Activated naive CD4-positive, alpha-beta T cell treated with anti-CD3 and anti-CD28 coated beads, Interleukin-2, amount 50 U/mL, for 72 hours (primary cell): ENCODE measurements around the gene MSI1. TPM values are rescaled to one million over a fixed set of nuclear protein-coding genes. Genes with fewer than 3 reads are reported as not detected.

Experiments
- ATAC-seq, 2 donors: fragments of 150-1000 bp; cut with Tn5 transposase; 2 replicates each; pipeline ENCODE4 v1.10.0; 2021; ENCODE audit warnings: mild to moderate bottlenecking in 2 of 2, moderate library complexity in 2 of 2
- DNase-seq, 2 donors: peaks; one replicate each; pipeline ENCODE4 v3.0.0; 2021 to 2022; ENCODE audit warnings: low spot score in 2 of 2
- H3K27ac Mint-ChIP-seq, 2 donors: one replicate each; pipeline ENCODE4 v1.8.0; 2022; ENCODE audit warnings: mild to moderate bottlenecking in 2 of 2, mixed read lengths in 2 of 2
- H3K36me3 Mint-ChIP-seq, 2 donors: one replicate each; pipeline ENCODE4 v1.8.0; 2022; ENCODE audit warnings: mixed read lengths in 2 of 2
- H3K9me3 Mint-ChIP-seq, 2 donors: one replicate each; pipeline ENCODE4 v1.8.0; 2022; ENCODE audit warnings: mixed read lengths in 2 of 2
- total RNA-seq, 2 donors: library from RNA; stranded (reverse); gene quantifications; one replicate each; pipeline ENCODE4 v1.2.3, GENCODE V29; 2022

MSI1 gene
- total RNA-seq, 2 donors from 2014 or later, result 0.51 TPM; not detected in 1

GRCh38 chr12:120365675-120366340 lies 3.2 kb downstream of the MSI1 start:
- DNase-seq (no peak), ATAC-seq (no peak)
- no peaks in the 10 kb centered on the region for H3K36me3 Mint-ChIP-seq
- H3K27ac Mint-ChIP-seq, result no peak overlapping the region
- no peaks in the 10 kb centered on the region for H3K9me3 Mint-ChIP-seq

DNA sequence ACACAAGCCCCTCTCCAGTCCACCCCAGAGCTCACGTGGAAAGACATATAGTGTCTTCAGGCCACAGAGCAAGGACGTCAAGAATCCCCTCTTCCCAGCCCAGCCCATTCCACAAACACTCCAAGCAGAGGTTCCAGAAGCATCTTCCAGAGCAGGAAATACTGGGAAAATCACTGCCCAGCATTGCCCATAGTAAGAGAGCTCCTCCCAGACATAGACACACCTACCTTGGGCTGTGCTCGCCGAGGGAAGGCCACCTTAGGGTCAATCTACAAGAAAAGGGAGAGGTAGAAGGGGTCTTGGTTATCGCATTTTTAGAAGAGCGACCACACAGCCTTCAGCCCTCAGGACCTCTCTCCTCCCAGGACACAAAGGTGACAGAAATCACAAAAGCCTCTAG lies 4.5 kb downstream of the MSI1 start:
- no peak for DNase-seq
- H3K27ac Mint-ChIP-seq, result no peak overlapping the region

DNA sequence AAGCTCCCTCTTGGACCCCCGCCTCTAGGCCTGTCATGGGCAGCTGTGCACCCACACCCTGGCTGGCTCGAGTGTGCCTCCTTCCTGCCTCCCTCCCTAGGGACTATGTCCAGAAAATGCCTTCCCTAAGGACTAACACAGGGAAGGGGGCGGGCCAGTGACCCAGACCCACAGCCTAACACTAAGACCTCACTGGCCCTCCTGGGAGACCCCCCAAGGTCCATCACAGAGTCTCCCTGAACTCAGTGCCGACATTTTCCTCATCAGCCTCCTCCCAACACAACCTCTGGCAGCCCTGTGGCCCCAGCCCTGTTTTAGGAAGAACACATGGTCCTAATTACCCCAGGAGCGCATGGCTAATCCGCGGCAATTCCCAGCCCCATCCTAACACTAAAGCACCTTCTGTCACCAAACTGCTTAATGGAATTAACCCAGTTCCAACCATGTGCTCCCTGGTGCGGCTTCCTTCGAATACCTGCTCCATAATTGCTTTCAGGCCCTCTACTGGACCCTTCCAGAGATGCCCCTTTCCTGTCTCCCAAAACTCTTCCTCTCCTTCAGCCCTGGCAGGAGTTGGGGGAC lies 5.6 kb downstream of the MSI1 start:
- no peak for DNase-seq
- Mint-ChIP-seq H3K9me3 (no peaks in the 10 kb centered on the region), H3K27ac (no peak overlapping the region), H3K36me3 (no peaks in the 10 kb centered on the region)
- no peak for ATAC-seq

More for the DNA sequence above, 4.5 kb downstream of the MSI1 start:
- no peaks in the 10 kb centered on the region for H3K36me3 Mint-ChIP-seq
- H3K9me3 Mint-ChIP-seq, result no peaks in the 10 kb centered on the region
- no peak for ATAC-seq

DNA sequence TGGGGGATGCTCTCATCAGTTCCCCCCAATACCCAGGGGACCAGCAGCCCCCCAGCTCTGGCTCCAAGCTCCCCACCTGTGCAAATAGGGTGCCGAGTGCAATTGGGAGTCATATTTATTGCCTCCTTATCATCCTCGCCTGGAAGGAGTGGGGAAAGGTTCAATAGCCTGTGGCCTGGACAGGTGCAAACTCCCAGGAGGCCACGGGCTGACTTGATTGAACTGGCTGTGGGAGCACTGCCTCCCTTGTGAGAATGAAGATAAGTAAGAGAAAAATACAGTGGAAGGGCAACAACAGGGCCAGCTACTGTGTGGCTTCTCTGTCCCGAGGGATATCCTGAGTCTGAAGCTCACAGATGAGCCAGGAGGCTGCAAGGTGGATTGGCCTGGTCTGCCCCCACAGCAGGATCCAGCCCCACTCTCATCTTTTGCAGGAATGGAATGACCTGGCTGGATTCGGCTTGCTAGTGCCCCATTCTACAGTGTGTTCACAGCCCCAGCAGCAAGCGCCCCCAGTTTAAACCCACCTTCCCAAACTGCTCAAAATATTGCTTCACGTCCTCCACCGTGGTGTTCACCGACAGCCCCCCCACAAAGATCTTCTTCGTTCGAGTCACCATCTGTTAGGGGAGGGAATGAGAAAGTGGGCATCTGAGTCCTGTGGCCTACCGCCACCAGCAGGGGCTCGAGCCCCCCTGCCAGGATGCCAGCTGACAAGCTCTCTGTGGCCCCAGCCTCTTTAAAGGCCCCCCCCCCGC lies 6.3 kb downstream of the MSI1 start:
- no peak for DNase-seq
- Mint-ChIP-seq H3K27ac (no peak overlapping the region), H3K9me3 (no peaks in the 10 kb centered on the region), H3K36me3 (no peaks in the 10 kb centered on the region)
- no peak for ATAC-seq

- no peaks in the 10 kb centered on the region for H3K36me3 Mint-ChIP-seq
- H3K27ac Mint-ChIP-seq, result peak overlapping the region in 1 of 2 donors; percentile 7
- peak in 1 of 2 donors; percentile 34 for ATAC-seq
- DNase-seq, result no peak
- H3K9me3 Mint-ChIP-seq, result no peaks in the 10 kb centered on the region
Observed at GRCh38 chr12:120361506-120362208, 7.3 kb downstream of the MSI1 start.

GRCh38 chr12:120359128-120359527 lies 9.8 kb downstream of the MSI1 start:
- no peak overlapping the region for H3K27ac Mint-ChIP-seq
- H3K9me3 Mint-ChIP-seq, result no peaks in the 10 kb centered on the region
- no peak for DNase-seq
- no peak for ATAC-seq
- no peaks in the 10 kb centered on the region for H3K36me3 Mint-ChIP-seq

- Mint-ChIP-seq H3K27ac (no peak overlapping the region), H3K9me3 (no peaks in the 10 kb centered on the region), H3K36me3 (no peaks in the 10 kb centered on the region)
- ATAC-seq (no peak), DNase-seq (no peak)
Observed at GRCh38 chr12:120358412-120359100, 10.4 kb downstream of the MSI1 start.

DNA sequence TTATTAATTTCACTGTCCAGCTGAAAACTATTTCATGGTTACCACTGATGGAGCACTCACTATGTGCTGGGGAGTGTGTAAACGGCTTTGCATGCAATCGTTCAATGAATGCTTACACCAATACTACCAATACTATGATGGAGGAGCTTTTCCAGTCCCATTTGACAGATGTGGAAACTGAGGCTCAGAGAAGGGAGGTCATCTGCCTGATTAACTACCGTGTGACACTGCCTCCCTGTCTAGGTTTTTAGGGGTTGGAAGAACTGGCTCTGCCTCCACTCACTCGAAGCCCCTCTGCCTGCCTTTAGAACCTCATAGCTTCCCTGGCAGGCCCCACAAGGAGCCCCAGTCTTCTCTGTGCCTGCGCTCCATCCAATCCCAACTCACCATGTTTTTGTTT lies 11.9 kb downstream of the MSI1 start:
- no peaks in the 10 kb centered on the region for H3K9me3 Mint-ChIP-seq
- H3K27ac Mint-ChIP-seq, result no peak overlapping the region
- ATAC-seq (no peak), DNase-seq (no peak)
- no peaks in the 10 kb centered on the region for H3K36me3 Mint-ChIP-seq

DNA sequence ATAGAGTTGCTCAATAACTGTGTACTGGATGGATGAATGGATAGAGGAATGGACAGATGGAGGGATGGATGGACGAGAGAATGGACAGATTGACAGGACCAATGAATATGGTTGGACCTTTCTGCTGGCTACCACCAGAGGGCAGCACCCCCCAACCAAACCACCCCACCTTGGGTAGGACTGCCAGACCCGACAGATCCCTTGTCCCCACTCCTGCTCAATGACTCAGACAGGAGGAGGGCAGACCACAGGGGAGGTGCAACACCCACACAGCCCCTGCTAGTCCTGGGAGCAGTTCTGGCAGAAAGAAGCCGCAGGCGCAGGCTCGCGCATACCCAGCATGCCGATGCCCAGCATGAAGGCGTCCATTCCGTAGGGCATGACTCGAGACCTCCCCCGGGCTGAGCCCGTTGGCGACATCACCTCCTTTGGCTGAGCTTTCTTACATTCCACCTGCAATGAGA lies 12.4 kb downstream of the MSI1 start:
- peak; percentile 93 to 96 for ATAC-seq
- no peaks in the 10 kb centered on the region for H3K36me3 Mint-ChIP-seq
- peak; percentile 77 to 79 for DNase-seq
- H3K9me3 Mint-ChIP-seq, result no peaks in the 10 kb centered on the region
- no peak overlapping the region for H3K27ac Mint-ChIP-seq

DNA sequence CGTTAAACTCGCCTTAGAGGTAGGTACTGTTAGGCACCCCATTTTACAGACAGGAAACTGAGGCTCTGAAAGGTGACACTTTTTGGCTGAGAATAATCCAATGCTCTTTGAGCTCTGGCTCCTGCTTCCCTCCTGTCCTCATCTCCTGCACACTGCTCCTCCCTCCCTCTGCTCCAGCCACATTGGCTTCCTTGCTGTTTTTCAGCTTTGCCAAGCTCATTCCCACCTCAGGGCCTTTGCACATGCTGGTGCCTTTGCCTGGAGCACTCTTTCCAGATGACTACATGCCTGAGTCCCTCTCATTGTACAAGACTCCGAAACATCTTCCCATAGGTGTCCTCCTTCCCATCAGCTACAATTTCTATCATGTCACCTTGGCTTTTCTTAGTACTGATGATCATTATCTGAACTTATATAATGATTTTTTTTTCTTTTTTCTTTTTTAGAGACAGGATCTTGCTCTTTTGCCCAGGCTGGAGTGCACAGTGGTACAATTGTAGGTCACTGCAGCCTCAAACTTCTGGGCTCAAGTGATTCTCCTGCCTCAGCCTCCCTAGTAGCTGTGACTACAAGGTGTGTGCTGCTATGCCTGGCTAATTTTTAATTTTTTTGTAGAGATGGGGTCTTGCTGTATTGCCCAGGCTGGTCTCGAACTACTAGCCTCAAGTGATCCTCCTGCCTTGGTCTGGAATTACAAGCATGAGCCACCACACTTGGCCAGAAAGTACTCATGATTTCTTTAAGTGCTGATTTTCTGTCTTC lies 15.2 kb downstream of the MSI1 start:
- Mint-ChIP-seq H3K36me3 (no peaks in the 10 kb centered on the region), H3K9me3 (no peaks in the 10 kb centered on the region), H3K27ac (no peak overlapping the region)
- no peak for DNase-seq
- ATAC-seq, result no peak

- Mint-ChIP-seq H3K27ac (no peak overlapping the region), H3K9me3 (no peaks in the 10 kb centered on the region), H3K36me3 (no peaks in the 10 kb centered on the region)
- ATAC-seq (no peak), DNase-seq (no peak)
Observed at GRCh38 chr12:120353136-120353535, 15.8 kb downstream of the MSI1 start.

DNA sequence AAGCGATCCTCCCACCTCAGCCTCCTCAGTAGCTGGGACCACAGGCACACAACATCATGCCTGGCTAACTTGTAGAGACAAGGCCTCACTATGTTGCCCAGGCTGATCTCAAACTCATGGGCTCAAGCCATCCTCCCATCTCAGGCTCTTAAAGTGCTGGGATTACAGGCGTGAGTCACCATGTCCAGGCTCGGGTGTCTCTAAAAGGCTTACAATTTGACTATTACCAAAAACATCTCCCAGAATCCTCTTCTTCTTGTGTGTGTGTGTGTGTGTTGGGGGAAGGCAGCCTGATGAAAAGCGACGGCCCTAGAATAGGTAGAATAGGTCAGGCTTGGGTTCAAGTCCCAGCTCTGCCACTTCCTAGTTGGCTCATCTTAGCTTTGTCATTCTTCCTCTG lies 16.8 kb downstream of the MSI1 start:
- H3K27ac Mint-ChIP-seq, result no peak overlapping the region
- H3K9me3 Mint-ChIP-seq, result no peaks in the 10 kb centered on the region

DNA sequence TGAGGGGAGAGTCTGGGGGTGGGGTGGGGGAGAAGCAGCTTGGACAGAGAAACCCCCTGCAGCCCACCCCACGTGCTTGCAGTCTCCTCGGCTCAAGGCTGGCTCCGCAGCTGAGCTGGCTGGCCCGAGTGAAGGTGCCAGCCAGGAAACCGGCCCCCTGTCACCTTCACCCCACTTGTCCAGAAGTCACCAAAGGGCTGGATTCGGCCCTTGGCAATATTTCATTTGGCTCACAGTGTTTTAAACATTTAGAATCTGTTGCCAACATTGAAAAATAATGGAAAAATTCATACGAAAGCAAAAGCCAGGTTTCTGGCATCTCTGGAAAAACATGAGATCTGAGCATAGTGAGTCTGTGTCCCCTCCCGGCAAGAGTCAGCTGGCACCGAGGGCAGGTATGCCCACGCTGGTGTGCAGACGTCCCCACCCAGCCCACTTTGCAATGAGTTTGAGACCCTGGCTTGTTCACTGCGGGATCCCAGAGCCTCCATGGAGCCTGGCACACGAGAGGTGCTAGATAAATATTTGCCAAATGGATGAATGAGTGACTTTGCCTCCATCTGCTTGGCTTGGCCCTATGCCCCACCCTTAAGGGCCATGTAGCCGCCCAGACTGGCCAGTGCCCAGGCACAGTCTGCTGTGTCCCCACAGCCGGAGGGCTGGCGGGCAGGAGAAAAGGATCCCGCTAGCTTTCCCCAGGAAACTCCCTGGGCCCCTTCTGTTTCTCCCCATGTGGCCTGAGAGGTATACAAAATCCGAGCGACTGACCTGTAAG lies 18.2 kb downstream of the MSI1 start:
- Mint-ChIP-seq H3K9me3 (no peaks in the 10 kb centered on the region), H3K36me3 (no peaks in the 10 kb centered on the region), H3K27ac (no peak overlapping the region)
- no peak for DNase-seq
- no peak for ATAC-seq

More for the DNA sequence above, 16.8 kb downstream of the MSI1 start:
- no peaks in the 10 kb centered on the region for H3K36me3 Mint-ChIP-seq
- ATAC-seq (no peak), DNase-seq (no peak)

- Mint-ChIP-seq H3K9me3 (no peaks in the 10 kb centered on the region), H3K27ac (no peak overlapping the region), H3K36me3 (no peaks in the 10 kb centered on the region)
- DNase-seq (no peak), ATAC-seq (no peak)
Observed at GRCh38 chr12:120347766-120348165, 21.2 kb downstream of the MSI1 start.

DNA sequence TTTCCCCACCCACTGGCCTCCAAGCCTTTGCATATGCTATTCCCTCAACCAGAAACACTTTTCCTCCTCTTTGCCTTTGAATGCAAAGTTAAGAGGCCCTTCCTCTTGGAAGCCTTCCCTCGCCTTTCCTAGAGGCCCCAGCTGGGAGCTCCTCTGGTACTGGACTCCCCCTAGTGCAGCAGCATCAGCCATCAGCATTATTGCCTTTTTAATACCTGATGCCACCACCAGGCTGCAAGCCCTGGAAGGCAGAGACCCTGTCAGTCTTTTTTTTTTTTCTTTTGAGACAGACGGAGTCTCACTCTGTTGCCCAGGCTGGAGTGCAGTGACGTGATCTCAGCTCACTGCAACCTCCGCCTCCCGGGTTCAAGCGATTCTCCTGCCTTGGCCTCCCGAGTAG lies 22.3 kb downstream of the MSI1 start:
- H3K27ac Mint-ChIP-seq, result peak overlapping the region in 1 of 2 donors; percentile 23
- H3K36me3 Mint-ChIP-seq, result no peaks in the 10 kb centered on the region
- DNase-seq (no peak), ATAC-seq (no peak)
- no peaks in the 10 kb centered on the region for H3K9me3 Mint-ChIP-seq
